Prostate gland (tissue), 2 donors: ENCODE results near the gene KRTAP9-8.
"Not testable (repeated sequence)": the region's sequence is repeated elsewhere in the genome, so short reads cannot be mapped to it uniquely, and the experiment has no call there.

Source experiments
- CTCF ChIP-seq, 4 experiments: fragments of 200-600 bp in 2 of 4; fragments of 450-650 bp in 2 of 4; sonication (generic) in 2 of 4; IDR thresholded peaks; 1 replicate in 3 of 4; 2 replicates in 1 of 4; pipeline ENCODE4 v1.5.1; 2016 to 2019; ENCODE audit warnings: antibody characterized with exemption in 4 of 4, mild to moderate bottlenecking in 2 of 4, moderate library complexity in 2 of 4
- POLR2A ChIP-seq: fragments of 450-650 bp; IDR thresholded peaks from one replicate; pipeline ENCODE4 v1.6.1; 2016; ENCODE audit warnings: antibody characterized with exemption, mild to moderate bottlenecking

DNA sequence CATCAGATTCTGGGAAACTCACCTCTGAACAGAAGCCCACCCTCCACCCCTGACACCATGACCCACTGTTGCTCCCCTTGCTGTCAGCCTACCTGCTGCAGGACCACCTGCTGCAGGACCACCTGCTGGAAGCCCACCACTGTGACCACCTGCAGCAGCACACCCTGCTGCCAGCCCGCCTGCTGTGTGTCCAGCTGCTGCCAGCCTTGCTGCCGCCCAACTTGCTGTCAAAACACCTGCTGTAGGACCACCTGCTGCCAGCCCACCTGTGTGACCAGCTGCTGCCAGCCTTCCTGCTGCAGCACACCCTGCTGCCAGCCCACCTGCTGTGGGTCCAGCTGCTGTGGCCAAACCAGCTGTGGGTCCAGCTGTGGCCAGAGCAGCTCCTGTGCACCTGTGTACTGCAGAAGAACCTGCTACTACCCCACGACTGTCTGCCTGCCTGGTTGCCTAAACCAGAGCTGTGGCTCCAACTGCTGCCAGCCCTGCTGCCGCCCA, 11.2 kb upstream of the KRTAP9-8 start, which contains the start of gene KRTAP9-2:
- not testable (repeated sequence) for TF ChIP-seq CTCF (IDR thresholded peaks at IDR 0.05); POLR2A
